A673 (cell line): Measurements from ENCODE around the gene ECSCR. TPM values are rescaled to one million over a fixed set of nuclear protein-coding genes. Genes with fewer than 3 reads are reported as not detected.
"Not testable (repeated sequence)": the region's sequence is repeated elsewhere in the genome, so short reads cannot be mapped to it uniquely, and the experiment has no call there.

Experiments used
- Bru-seq: library from RNA; stranded (reverse); fragments of 400-500 nt; gene quantifications from one replicate; lab custom pipeline; 2021; lab: Mats Ljungman, UMichigan
- BruChase-seq, 2 experiments: library from RNA; stranded (reverse); fragments of 400-500 nt; gene quantifications; one replicate each; lab custom pipeline; 2021; lab: Mats Ljungman, UMichigan
- BruUV-seq: library from RNA; stranded (reverse); fragments of 400-500 nt; replicated peaks from 2 replicates; lab custom pipeline; 2021; lab: Mats Ljungman, UMichigan
- CTCF ChIA-PET: fragments of 300-600 bp; sonication (Branson Sonifier 250); formaldehyde crosslinking; loops from one replicate; lab custom pipeline; 2022; ENCODE audit warnings: antibody characterized with exemption; lab: Charles Lee
- POLR2A ChIA-PET: fragments of 300-600 bp; sonication (Branson Sonifier 250); formaldehyde crosslinking; loops from one replicate; lab custom pipeline; 2022; ENCODE audit warnings: antibody characterized with exemption; ENCODE audit not compliant: low non-redundant PET; lab: Charles Lee
- DNase-seq: peaks from one replicate; pipeline ENCODE4 v3.0.0-alpha.2; 2015; ENCODE audit warnings: low spot score
- H3K27ac ChIP-seq: fragments of 200-600 bp; sonication (generic); 2 replicates; pipeline ENCODE4 v1.5.1; 2016; ENCODE audit warnings: mixed run types, low read depth, mild to moderate bottlenecking, mixed read lengths, antibody characterized with exemption, low read length; ENCODE audit not compliant: poor library complexity, severe bottlenecking
- H3K27me3 ChIP-seq: fragments of 200-600 bp; sonication (generic); replicated peaks from 2 replicates; pipeline ENCODE4 v1.6.1; 2017; ENCODE audit warnings: mixed run types, low read depth, mild to moderate bottlenecking, mixed read lengths, antibody characterized with exemption, low read length; ENCODE audit not compliant: insufficient read depth, poor library complexity
- H3K36me3 ChIP-seq: fragments of 200-600 bp; sonication (generic); 2 replicates; pipeline ENCODE4 v1.6.1; 2016; ENCODE audit warnings: mixed run types, mild to moderate bottlenecking, mixed read lengths, antibody characterized with exemption, low read length; ENCODE audit not compliant: insufficient read depth, poor library complexity, severe bottlenecking
- H3K4me1 ChIP-seq: fragments of 200-600 bp; sonication (generic); 2 replicates; pipeline ENCODE4 v1.6.1; 2017; ENCODE audit warnings: mixed run types, mild to moderate bottlenecking, mixed read lengths, antibody characterized with exemption, low read length; ENCODE audit not compliant: insufficient read depth, poor library complexity, severe bottlenecking
- H3K4me3 ChIP-seq: fragments of 200-600 bp; sonication (generic); 2 replicates; pipeline ENCODE4 v1.5.1; 2016; ENCODE audit warnings: low read depth, mixed run types, mild to moderate bottlenecking, mixed read lengths, low read length; ENCODE audit not compliant: poor library complexity, severe bottlenecking
- H3K9me3 ChIP-seq: fragments of 200-600 bp; sonication (generic); 2 replicates; pipeline ENCODE4 v1.6.1; 2016; ENCODE audit warnings: mixed run types, low read depth, mild to moderate bottlenecking, mixed read lengths, antibody characterized with exemption, low read length; ENCODE audit not compliant: poor library complexity, severe bottlenecking
- EZH2 ChIP-seq: fragments of 200-600 bp; sonication (generic); IDR thresholded peaks from 2 replicates; pipeline ENCODE4 v1.6.1; 2017; ENCODE audit warnings: borderline replicate concordance, low read depth, mild to moderate bottlenecking, mixed read lengths, antibody characterized with exemption, low read length; ENCODE audit not compliant: poor library complexity, severe bottlenecking
- intact Hi-C: fragments of 100-400 bp; cut with micrococcal nuclease; formaldehyde crosslinking; loops from one replicate; pipeline ENCODE4 v1.10.0; 2022; ENCODE audit not compliant: unreplicated experiment
- long read RNA-seq: library from polyadenylated mRNA; stranded (forward); transcript quantifications from one replicate; pipeline ENCODE4 v2.0.0, GENCODE V29; 2022
- total RNA-seq: library from RNA; stranded (reverse); gene quantifications from 2 replicates; pipeline ENCODE4 v1.2.3, GENCODE V29; 2021

ECSCR gene, protein sequence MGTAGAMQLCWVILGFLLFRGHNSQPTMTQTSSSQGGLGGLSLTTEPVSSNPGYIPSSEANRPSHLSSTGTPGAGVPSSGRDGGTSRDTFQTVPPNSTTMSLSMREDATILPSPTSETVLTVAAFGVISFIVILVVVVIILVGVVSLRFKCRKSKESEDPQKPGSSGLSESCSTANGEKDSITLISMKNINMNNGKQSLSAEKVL
- total RNA-seq (1.1 and 1.6 TPM in 2 replicates), Bru-seq, nascent RNA (percentile 42 among the genes with signal in this experiment), BruChase-seq, experiment 1, labeled RNA remaining after a 2-hour chase (not detected), BruChase-seq, experiment 2, labeled RNA remaining after a 6-hour chase (not detected)
- long read RNA-seq, result 0 reads

DNA sequence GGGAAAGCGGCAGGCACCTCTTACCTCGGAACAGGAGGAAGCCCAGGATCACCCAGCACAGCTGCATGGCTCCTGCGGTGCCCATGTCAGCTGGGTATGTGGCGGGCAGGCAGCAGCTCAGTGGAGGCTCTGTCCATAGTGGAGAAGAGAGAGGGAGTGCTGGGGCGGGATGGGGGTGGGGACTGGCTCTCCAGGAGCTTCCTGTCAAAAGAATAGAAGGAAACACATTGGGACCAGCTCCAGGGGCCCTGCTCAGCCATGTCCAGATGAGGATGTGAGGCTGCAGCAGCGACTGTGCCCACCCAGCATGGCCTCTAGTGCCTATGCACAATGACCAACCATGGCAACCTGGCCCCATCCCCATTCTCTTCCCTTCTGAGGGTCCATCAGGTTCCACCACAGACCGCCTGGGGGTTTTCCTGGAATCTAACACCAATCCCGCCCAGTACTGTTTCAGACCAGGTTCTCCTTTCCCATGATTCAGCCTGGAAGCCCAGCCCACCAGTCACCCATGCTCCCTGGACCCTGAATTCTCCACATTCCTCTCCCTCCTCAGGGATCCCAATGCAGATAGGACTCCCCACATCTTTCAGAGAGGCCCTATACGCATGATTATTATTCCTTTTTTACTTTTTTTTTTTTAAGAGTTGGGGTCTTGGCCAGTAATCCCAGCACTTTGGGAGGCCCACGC is at the start of gene ECSCR:
ECSCR (minus strand) TSS at position 158 of the 691 bp plus-strand sequence; CDS start at position 85, 73 bp downstream.
- peak; percentile 49 for DNase-seq
- H3K27ac ChIP-seq, result no peak within 1 kb of the TSS
- no peak within 1 kb of the TSS for H3K4me3 ChIP-seq
- no peaks in the 10 kb centered on the region for H3K27me3 ChIP-seq
- intact Hi-C loops, result no loop called here
- no TSS peak for BruUV-seq
- no peaks in the 10 kb centered on the region for H3K36me3 ChIP-seq
- TF ChIP-seq EZH2, result no peak
- POLR2A ChIA-PET, result no interaction called here
- peaks cover 9% of the 10 kb centered on the region for H3K4me1 ChIP-seq
- no peaks in the 10 kb centered on the region for H3K9me3 ChIP-seq
- CTCF ChIA-PET, result interaction anchor here (0.5 kb wide), 1 partner anchor 58 kb away, joined by 5 read pairs; no protein-coding TSS in a partner anchor

DNA sequence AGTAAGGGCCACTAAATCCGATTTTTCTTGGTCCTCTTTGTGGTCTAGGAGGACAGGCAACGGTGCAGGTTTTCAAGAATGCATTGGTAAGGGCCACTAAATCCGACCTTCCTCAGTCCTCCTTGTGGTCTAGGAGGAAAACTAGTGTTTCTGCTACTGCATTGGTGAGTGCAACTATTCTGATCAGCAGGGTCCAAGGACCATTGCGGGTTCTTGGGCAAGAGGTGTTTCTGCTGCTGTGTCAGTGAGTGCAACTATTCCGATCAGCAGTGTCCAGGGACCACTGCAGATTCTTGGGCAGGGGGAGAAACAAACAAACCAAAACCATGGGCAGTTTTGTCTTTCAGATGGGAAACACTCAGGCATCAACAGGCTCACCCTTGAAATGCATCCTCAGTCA is 42.2 kb upstream of the ECSCR start:
- BruUV-seq, H3K27me3 ChIP-seq, H3K4me1 ChIP-seq, DNase-seq, H3K27ac ChIP-seq, H3K9me3 ChIP-seq, H3K36me3 ChIP-seq, H3K4me3 ChIP-seq, CTCF ChIA-PET, intact Hi-C loops: not testable (repeated sequence)
- POLR2A ChIA-PET, result interaction anchor here (0.7 kb wide), 1 partner anchor 477 kb away, joined by 3 read pairs; no protein-coding TSS in a partner anchor

DNA sequence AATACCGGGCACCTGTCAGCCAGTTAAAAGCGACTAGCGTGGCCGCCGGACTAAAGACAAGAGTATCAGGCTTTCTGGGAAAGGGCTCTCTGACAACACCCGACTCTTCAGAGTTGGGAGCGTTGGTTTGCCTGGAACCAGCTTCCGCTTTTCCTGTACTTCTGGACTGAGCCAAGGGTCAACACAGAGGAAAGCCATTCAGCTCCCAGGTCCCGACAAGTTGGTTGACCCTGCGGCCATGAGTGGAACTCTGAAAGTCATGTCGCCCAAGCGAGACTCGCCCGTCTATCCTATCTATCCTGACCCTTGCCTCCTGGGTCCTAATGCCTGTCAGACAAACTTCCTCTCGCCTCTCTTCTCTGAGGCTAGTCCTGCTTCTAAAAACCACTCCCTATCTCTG is 41.3 kb upstream of the ECSCR start:
- H3K27me3 ChIP-seq, BruUV-seq, DNase-seq, H3K9me3 ChIP-seq, H3K36me3 ChIP-seq, POLR2A ChIA-PET, intact Hi-C loops, H3K4me1 ChIP-seq, CTCF ChIA-PET, H3K4me3 ChIP-seq, H3K27ac ChIP-seq: not testable (repeated sequence)

DNA sequence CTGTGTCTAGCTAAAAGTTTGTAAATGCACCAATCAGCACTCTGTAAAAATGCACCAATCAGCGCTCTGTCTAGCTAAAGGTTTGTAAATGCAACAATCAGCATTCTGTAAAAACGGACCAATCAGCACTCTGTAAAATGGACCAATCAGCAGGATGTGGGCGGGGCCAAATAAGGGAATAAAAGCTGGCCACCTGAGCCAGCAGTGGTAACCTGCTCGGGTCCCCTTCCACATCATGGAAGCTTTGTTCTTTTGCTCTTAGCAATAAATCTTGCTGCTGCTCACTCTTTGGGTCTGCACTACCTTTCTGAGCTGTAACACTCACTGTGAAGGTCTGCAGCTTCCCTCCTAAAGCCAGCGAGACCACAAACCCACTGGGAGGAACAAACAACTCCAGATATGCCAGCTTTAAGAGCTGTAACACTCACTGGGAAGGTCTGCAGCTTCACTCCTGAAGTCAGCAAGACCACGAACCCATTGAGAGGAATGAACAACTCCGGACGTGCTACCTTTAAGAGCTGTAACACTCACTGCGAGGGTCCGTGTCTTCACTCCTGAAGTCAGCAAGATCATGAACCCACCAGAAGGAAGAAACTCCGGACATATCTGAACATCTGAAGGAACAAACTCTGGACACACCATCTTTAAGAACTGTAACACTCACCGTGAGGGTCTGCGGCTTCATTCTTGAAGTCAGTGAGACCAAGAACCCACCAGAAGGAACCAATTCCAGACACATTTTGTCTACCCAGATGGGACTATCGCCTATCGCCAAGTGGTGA is 40.7 kb upstream of the ECSCR start:
- H3K27me3 ChIP-seq, BruUV-seq, H3K36me3 ChIP-seq, CTCF ChIA-PET, H3K9me3 ChIP-seq, H3K27ac ChIP-seq, POLR2A ChIA-PET, DNase-seq, H3K4me1 ChIP-seq, H3K4me3 ChIP-seq, intact Hi-C loops: not testable (repeated sequence)
